Endodermal cell (in vitro differentiated cells): ENCODE measurements around the gene NNMT. TPM values are rescaled to one million over a fixed set of nuclear protein-coding genes. Genes with fewer than 3 reads are reported as not detected.

Experiments
- DNase-seq: peaks from one replicate; pipeline ENCODE4 v3.0.0-alpha.2; 2017
- H3K27ac ChIP-seq: 2 replicates; pipeline ENCODE4 v1.5.1; 2013; ENCODE audit warnings: mild to moderate bottlenecking, low read depth, low read length, moderate library complexity
- H3K27me3 ChIP-seq: 2 replicates; pipeline ENCODE4 v1.6.1; 2013; ENCODE audit warnings: mild to moderate bottlenecking, low read length, moderate library complexity; ENCODE audit not compliant: insufficient read depth, control insufficient read depth, poor library complexity, severe bottlenecking
- H3K36me3 ChIP-seq: 2 replicates; pipeline ENCODE4 v1.7.0; 2013; ENCODE audit warnings: mild to moderate bottlenecking, low read length, moderate library complexity; ENCODE audit not compliant: control insufficient read depth, insufficient read depth
- H3K4me1 ChIP-seq: one replicate; pipeline ENCODE4 v1.7.0; 2013; ENCODE audit warnings: low read length; ENCODE audit not compliant: control insufficient read depth, insufficient read depth
- H3K4me3 ChIP-seq: 2 replicates; pipeline ENCODE4 v1.5.1; 2013; ENCODE audit warnings: mild to moderate bottlenecking, low read length, moderate library complexity
- H3K9ac ChIP-seq: 2 replicates; pipeline ENCODE4 v1.6.1; 2013; ENCODE audit warnings: mild to moderate bottlenecking, low read length, moderate library complexity; ENCODE audit not compliant: poor library complexity, severe bottlenecking; ENCODE audit errors: extremely low read depth
- H3K9me3 ChIP-seq: 2 replicates; pipeline ENCODE4 v1.6.1; 2013; ENCODE audit warnings: mild to moderate bottlenecking, low read length, moderate library complexity; ENCODE audit not compliant: control insufficient read depth
- H3K27ac Mint-ChIP-seq: 2 replicates; pipeline ENCODE4 v1.8.0; 2020; ENCODE audit warnings: mixed read lengths
- H3K27me3 Mint-ChIP-seq: 2 replicates; pipeline ENCODE4 v1.8.0; 2021; ENCODE audit warnings: mild to moderate bottlenecking, mixed read lengths; ENCODE audit not compliant: insufficient read depth
- H3K36me3 Mint-ChIP-seq: 2 replicates; pipeline ENCODE4 v1.8.0; 2020; ENCODE audit warnings: low read depth, mixed read lengths
- H3K4me1 Mint-ChIP-seq: 2 replicates; pipeline ENCODE4 v1.8.0; 2020; ENCODE audit warnings: mixed read lengths
- H3K4me3 Mint-ChIP-seq: 2 replicates; pipeline ENCODE4 v1.8.0; 2020; ENCODE audit warnings: mild to moderate bottlenecking, moderate library complexity, mixed read lengths
- H3K9me3 Mint-ChIP-seq: 2 replicates; pipeline ENCODE4 v1.8.0; 2020; ENCODE audit warnings: mild to moderate bottlenecking, mixed read lengths
- WGBS, 2 experiments: methylation state at CpG; one replicate each; pipeline versions ENCODE4 v1.1.5 to v1.1.7; 2013; ENCODE audit warnings: missing lambda C conversion rate in 2 of 2, mixed read lengths in 1 of 2; ENCODE audit not compliant: insufficient coverage in 1 of 2, insufficient read length in 1 of 2; 5-methylcytosine and 5-hydroxymethylcytosine counted together
- total RNA-seq, 2 donors: library from RNA; stranded (reverse); fragmentation: NEBNext Ultra II Directional in 1 of 2; extraction: Animal tissue kit (Norgen Biotek cat#: 25700) in 1 of 2; gene quantifications; 2 replicates in 1 of 2; 3 replicates in 1 of 2; pipeline ENCODE4 v1.2.1, GENCODE V29; 2021
- TF ChIP-seq, protein P1 (sequence below): fragments of 200-600 bp; sonication (generic); conservative IDR thresholded peaks from 2 replicates; pipeline ENCODE4 v1.5.0; 2021; ENCODE audit warnings: antibody characterized with exemption, mild to moderate bottlenecking

Gene NNMT
- total RNA-seq, 2 donors from 2014 or later: not detected

DNA sequence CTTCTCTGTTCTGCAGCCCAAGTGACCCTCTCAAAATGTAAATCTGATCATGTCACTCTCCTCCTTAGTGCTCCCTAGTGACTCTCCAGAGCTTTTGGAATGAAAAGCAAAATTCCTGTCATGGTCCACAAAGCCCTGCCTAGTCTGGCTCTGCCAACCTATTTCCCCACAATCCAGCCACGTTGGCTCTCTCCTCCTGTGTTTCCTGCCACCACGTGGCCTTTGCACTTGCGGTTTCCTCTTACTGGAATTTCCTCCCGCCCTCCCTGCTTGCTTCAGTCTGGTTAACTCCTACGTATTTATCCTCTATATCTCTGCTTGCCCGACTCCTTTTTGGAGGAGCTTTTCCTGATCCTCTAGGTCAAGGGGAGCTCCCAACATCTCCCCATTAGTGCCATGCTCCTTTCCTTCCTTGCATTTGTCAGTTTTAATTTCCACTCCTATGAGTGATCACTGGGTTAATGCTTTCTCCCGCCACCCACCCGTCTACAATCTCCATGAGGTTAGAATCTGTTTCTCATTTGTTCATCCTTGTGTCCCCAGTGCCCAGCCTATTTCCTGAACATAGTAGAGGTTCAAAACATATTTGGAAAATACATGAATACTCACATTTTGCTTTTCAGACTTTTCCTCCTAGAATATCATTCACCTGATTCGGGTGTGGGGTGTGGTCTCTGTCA is 11.5 kb downstream of the NNMT start:
- Mint-ChIP-seq H3K4me3 (no peak overlapping the region), H3K27me3 (no peaks in the 10 kb centered on the region), H3K4me1 (no peaks in the 10 kb centered on the region), H3K9me3 (no peaks in the 10 kb centered on the region), H3K36me3 (no peaks in the 10 kb centered on the region), H3K27ac (no peak overlapping the region)
- 85 to 86% methylated on average over 8 to 9 of the region's 9 CpGs for WGBS, 2 experiments
- TF ChIP-seq, protein P1, sequence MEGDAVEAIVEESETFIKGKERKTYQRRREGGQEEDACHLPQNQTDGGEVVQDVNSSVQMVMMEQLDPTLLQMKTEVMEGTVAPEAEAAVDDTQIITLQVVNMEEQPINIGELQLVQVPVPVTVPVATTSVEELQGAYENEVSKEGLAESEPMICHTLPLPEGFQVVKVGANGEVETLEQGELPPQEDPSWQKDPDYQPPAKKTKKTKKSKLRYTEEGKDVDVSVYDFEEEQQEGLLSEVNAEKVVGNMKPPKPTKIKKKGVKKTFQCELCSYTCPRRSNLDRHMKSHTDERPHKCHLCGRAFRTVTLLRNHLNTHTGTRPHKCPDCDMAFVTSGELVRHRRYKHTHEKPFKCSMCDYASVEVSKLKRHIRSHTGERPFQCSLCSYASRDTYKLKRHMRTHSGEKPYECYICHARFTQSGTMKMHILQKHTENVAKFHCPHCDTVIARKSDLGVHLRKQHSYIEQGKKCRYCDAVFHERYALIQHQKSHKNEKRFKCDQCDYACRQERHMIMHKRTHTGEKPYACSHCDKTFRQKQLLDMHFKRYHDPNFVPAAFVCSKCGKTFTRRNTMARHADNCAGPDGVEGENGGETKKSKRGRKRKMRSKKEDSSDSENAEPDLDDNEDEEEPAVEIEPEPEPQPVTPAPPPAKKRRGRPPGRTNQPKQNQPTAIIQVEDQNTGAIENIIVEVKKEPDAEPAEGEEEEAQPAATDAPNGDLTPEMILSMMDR: no peak
- no peaks in the 10 kb centered on the region for H3K4me1 ChIP-seq
- no peak overlapping the region for H3K27ac ChIP-seq
- no peak overlapping the region for H3K9ac ChIP-seq
- no peaks in the 10 kb centered on the region for H3K36me3 ChIP-seq
- no peaks in the 10 kb centered on the region for H3K9me3 ChIP-seq
- H3K4me3 ChIP-seq: no peak overlapping the region
- H3K27me3 ChIP-seq: no peaks in the 10 kb centered on the region
- no peak for DNase-seq

- Histone ChIP-seq H3K27ac (no peak overlapping the region), H3K27me3 (no peaks in the 10 kb centered on the region)
Observed at GRCh38 chr11:114308689-114309089, 12.5 kb downstream of the NNMT start.

GRCh38 chr11:114309517-114309916 is 13.3 kb downstream of the NNMT start:
- no peak for DNase-seq
- no peaks in the 10 kb centered on the region for H3K27me3 Mint-ChIP-seq
- Histone ChIP-seq H3K9me3 (no peaks in the 10 kb centered on the region), H3K27ac (no peak overlapping the region), H3K4me3 (no peak overlapping the region), H3K36me3 (no peaks in the 10 kb centered on the region), H3K4me1 (no peaks in the 10 kb centered on the region), H3K27me3 (no peaks in the 10 kb centered on the region), H3K9ac (no peak overlapping the region)
- 86 to 100% methylated on average over 1 of the region's 1 CpG for WGBS, 2 experiments
- no peak overlapping the region for H3K27ac Mint-ChIP-seq
- no peaks in the 10 kb centered on the region for H3K4me1 Mint-ChIP-seq
- no peaks in the 10 kb centered on the region for H3K36me3 Mint-ChIP-seq
- H3K4me3 Mint-ChIP-seq: no peak overlapping the region
- TF ChIP-seq, protein P1: no peak
- no peaks in the 10 kb centered on the region for H3K9me3 Mint-ChIP-seq

More at GRCh38 chr11:114308689-114309089, 12.5 kb downstream of the NNMT start:
- no peak overlapping the region for H3K27ac Mint-ChIP-seq
- no peak overlapping the region for H3K4me3 ChIP-seq
- no peak overlapping the region for H3K9ac ChIP-seq
- no peaks in the 10 kb centered on the region for H3K4me1 ChIP-seq
- 88 to 93% methylated on average over 6 of the region's 6 CpGs for WGBS, 2 experiments
- no peak overlapping the region for H3K4me3 Mint-ChIP-seq
- no peaks in the 10 kb centered on the region for H3K27me3 Mint-ChIP-seq
- H3K9me3 Mint-ChIP-seq: no peaks in the 10 kb centered on the region
- DNase-seq: no peak
- H3K4me1 Mint-ChIP-seq: no peaks in the 10 kb centered on the region
- H3K36me3 ChIP-seq: no peaks in the 10 kb centered on the region
- H3K36me3 Mint-ChIP-seq: no peaks in the 10 kb centered on the region
- H3K9me3 ChIP-seq: no peaks in the 10 kb centered on the region
- TF ChIP-seq, protein P1: no peak
